PC-9 (cell line): ENCODE measurements around the gene ZDHHC8. TPM values are rescaled to one million over a fixed set of nuclear protein-coding genes. Genes with fewer than 3 reads are reported as not detected.

ENCODE experiments used
- BruUV-seq: library from RNA; stranded (reverse); fragments of 400-500 nt; replicated peaks from 2 replicates; lab custom pipeline; 2021; lab: Mats Ljungman, UMichigan
- CTCF ChIA-PET: fragments of 300-600 bp; sonication (Branson Sonifier 250); formaldehyde crosslinking; loops from one replicate; lab custom pipeline; 2022; ENCODE audit warnings: antibody characterized with exemption; lab: Charles Lee
- POLR2A ChIA-PET: fragments of 300-600 bp; sonication (Branson Sonifier 250); formaldehyde crosslinking; loops from one replicate; lab custom pipeline; 2022; ENCODE audit warnings: antibody characterized with exemption; ENCODE audit not compliant: unreplicated experiment; lab: Charles Lee
- DNase-seq, 2 experiments: peaks; one replicate each; pipeline versions ENCODE4 v3.0.0 to v3.0.0-alpha.2; 2015 to 2022; ENCODE audit warnings: mixed read lengths in 1 of 2
- H2AFZ ChIP-seq: fragments of 200-600 bp; sonication (generic); 2 replicates; pipeline ENCODE4 v1.8.1; 2017; ENCODE audit warnings: antibody characterized with exemption
- H3F3A ChIP-seq: fragments of 200-600 bp; sonication (generic); 2 replicates; pipeline ENCODE4 v1.8.1; 2017; ENCODE audit warnings: antibody characterized with exemption, mild to moderate bottlenecking, low read depth; ENCODE audit not compliant: insufficient read depth
- H3K27ac ChIP-seq: fragments of 200-600 bp; sonication (generic); 2 replicates; pipeline ENCODE4 v1.6.1; 2016; ENCODE audit warnings: mixed run types
- H3K27me3 ChIP-seq: fragments of 200-600 bp; sonication (generic); 2 replicates; pipeline ENCODE4 v1.6.1; 2016; ENCODE audit warnings: low read depth, mixed run types; ENCODE audit not compliant: insufficient read depth
- H3K36me3 ChIP-seq: fragments of 200-600 bp; sonication (generic); 2 replicates; pipeline ENCODE4 v1.6.1; 2016; ENCODE audit warnings: low read depth, mixed run types
- H3K4me1 ChIP-seq: fragments of 200-600 bp; sonication (generic); replicated peaks from 2 replicates; pipeline ENCODE4 v1.6.1; 2016; ENCODE audit warnings: mixed run types; ENCODE audit not compliant: insufficient read depth
- H3K4me2 ChIP-seq: fragments of 200-600 bp; sonication (generic); 2 replicates; pipeline ENCODE4 v1.6.1; 2017; ENCODE audit warnings: mixed run types
- H3K4me3 ChIP-seq: fragments of 200-600 bp; sonication (generic); 2 replicates; pipeline ENCODE4 v1.6.1; 2016; ENCODE audit warnings: mixed run types
- H3K79me2 ChIP-seq: fragments of 200-600 bp; sonication (generic); 2 replicates; pipeline ENCODE4 v1.6.1; 2017; ENCODE audit warnings: low read depth, mixed run types
- H3K9me2 ChIP-seq: fragments of 200-600 bp; sonication (generic); 2 replicates; pipeline ENCODE4 v1.8.1; 2017; ENCODE audit warnings: mild to moderate bottlenecking; ENCODE audit not compliant: insufficient read depth
- H3K9me3 ChIP-seq: fragments of 200-600 bp; sonication (generic); 2 replicates; pipeline ENCODE4 v1.8.1; 2016; ENCODE audit warnings: low read depth; ENCODE audit not compliant: insufficient read depth
- H4K20me1 ChIP-seq: fragments of 200-600 bp; sonication (generic); 2 replicates; pipeline ENCODE4 v1.8.1; 2017; ENCODE audit not compliant: insufficient read depth
- CTCF ChIP-seq: fragments of 200-600 bp; sonication (generic); conservative IDR thresholded peaks from 2 replicates; pipeline ENCODE4 v1.6.1; 2017; ENCODE audit warnings: mixed run types, antibody characterized with exemption, mild to moderate bottlenecking, moderate library complexity
- EZH2 ChIP-seq: fragments of 200-600 bp; sonication (generic); IDR thresholded peaks from 2 replicates; pipeline ENCODE4 v1.8.0; 2017; ENCODE audit warnings: antibody characterized with exemption, low read depth
- intact Hi-C: fragments of 100-400 bp; cut with micrococcal nuclease; formaldehyde crosslinking; loops from one replicate; pipeline ENCODE4 v1.10.0; 2022; ENCODE audit not compliant: unreplicated experiment
- total RNA-seq: library from RNA; stranded (reverse); gene quantifications from 2 replicates; pipeline ENCODE4 v1.2.3, GENCODE V29; 2021

Gene ZDHHC8
- total RNA-seq, 1 experiment from 2014 or later = 34.4 TPM

- Histone ChIP-seq H3K9me3 (no peaks in the 10 kb centered on the region), H3K27ac (no peak overlapping the region), H3K36me3 (no peaks in the 10 kb centered on the region), H3F3A (no peaks in the 10 kb centered on the region), H3K27me3 (no peaks in the 10 kb centered on the region), H3K79me2 (peaks cover 4% of the 10 kb centered on the region), H3K4me3 (no peak overlapping the region), H4K20me1 (peaks cover 2% of the 10 kb centered on the region; the same call in 1 of the 2 replicates), H2AFZ (no peak overlapping the region), H3K4me1 (no peaks in the 10 kb centered on the region), H3K9me2 (no peaks in the 10 kb centered on the region), H3K4me2 (no peak overlapping the region)
- ChIA-PET POLR2A (no interaction called here), CTCF (no interaction called here)
- DNase-seq = no peak
- intact Hi-C loops = no loop called here
- BruUV-seq = no TSS peak
- TF ChIP-seq CTCF = no peak
- no peak for TF ChIP-seq EZH2
These were observed 40.8 kb upstream of the ZDHHC8 start for GRCh38 chr22:20090730-20091240.

GRCh38 chr22:20091690-20092476 lies 39.7 kb upstream of the ZDHHC8 start:
- ChIA-PET CTCF (no interaction called here), POLR2A (no interaction called here)
- H3K9me3 ChIP-seq = no peaks in the 10 kb centered on the region
- BruUV-seq = no TSS peak
- no peak overlapping the region for H3K4me2 ChIP-seq
- no peaks in the 10 kb centered on the region for H3K4me1 ChIP-seq
- H3K79me2 ChIP-seq = no peaks in the 10 kb centered on the region
- H3K27me3 ChIP-seq = no peaks in the 10 kb centered on the region
- TF ChIP-seq CTCF (no peak), EZH2 (no peak)
- H4K20me1 ChIP-seq = no peaks in the 10 kb centered on the region
- DNase-seq = no peak
- no peak overlapping the region for H3K4me3 ChIP-seq
- no peaks in the 10 kb centered on the region for H3K9me2 ChIP-seq
- H2AFZ ChIP-seq = no peak overlapping the region
- H3K36me3 ChIP-seq = peaks cover 3% of the 10 kb centered on the region; the same call in 1 of the 2 replicates
- intact Hi-C loops = no loop called here
- H3K27ac ChIP-seq = no peak overlapping the region
- H3F3A ChIP-seq = no peaks in the 10 kb centered on the region

GRCh38 chr22:20092477-20092854 lies 39.1 kb upstream of the ZDHHC8 start:
- Histone ChIP-seq H3K4me2 (no peak overlapping the region), H2AFZ (no peak overlapping the region), H3K9me2 (no peaks in the 10 kb centered on the region), H3K4me1 (no peaks in the 10 kb centered on the region), H3F3A (no peaks in the 10 kb centered on the region), H3K36me3 (peaks cover 3% of the 10 kb centered on the region; the same call in 1 of the 2 replicates), H3K4me3 (no peak overlapping the region), H3K79me2 (no peaks in the 10 kb centered on the region), H3K27ac (no peak overlapping the region), H3K9me3 (no peaks in the 10 kb centered on the region), H4K20me1 (no peaks in the 10 kb centered on the region), H3K27me3 (no peaks in the 10 kb centered on the region)
- no peak for DNase-seq
- CTCF ChIA-PET = no interaction called here
- POLR2A ChIA-PET = no interaction called here
- intact Hi-C loops = no loop called here
- TF ChIP-seq EZH2 (no peak), CTCF (no peak)
- BruUV-seq = no TSS peak
